H9 (cell line): ENCODE data around the gene CLPX. TPM values are rescaled to one million over a fixed set of nuclear protein-coding genes. Genes with fewer than 3 reads are reported as not detected.
A peak's percentile ranks its signal among the peaks of the same experiment; 100 is the strongest.

ENCODE experiments used
- DNase-seq: peaks from one replicate; pipeline ENCODE4 v3.0.0-alpha.2; 2017
- H2AFZ ChIP-seq: one replicate; pipeline ENCODE4 v1.6.1; 2013; ENCODE audit warnings: mild to moderate bottlenecking, low read length, control low read depth, moderate library complexity
- H2AK5ac ChIP-seq: 2 replicates; pipeline ENCODE4 v1.6.1; 2013; ENCODE audit warnings: low read length, control low read depth, mixed read lengths; ENCODE audit not compliant: insufficient read length
- H2BK120ac ChIP-seq: one replicate; pipeline ENCODE4 v1.6.1; 2013; ENCODE audit warnings: low read depth, mild to moderate bottlenecking, low read length, control low read depth, inconsistent platforms; ENCODE audit not compliant: poor library complexity, severe bottlenecking
- H2BK12ac ChIP-seq: 2 replicates; pipeline ENCODE4 v1.6.1; 2013; ENCODE audit warnings: low read length, control low read depth, mixed read lengths, low read depth; ENCODE audit not compliant: insufficient read length
- H2BK15ac ChIP-seq: 2 replicates; pipeline ENCODE4 v1.6.1; 2013; ENCODE audit warnings: low read depth, low read length, control low read depth
- H2BK20ac ChIP-seq: one replicate; pipeline ENCODE4 v1.6.1; 2013; ENCODE audit warnings: low read depth, mild to moderate bottlenecking, low read length, control low read depth, inconsistent platforms; ENCODE audit not compliant: poor library complexity, severe bottlenecking
- H2BK5ac ChIP-seq: 2 replicates; pipeline ENCODE4 v1.6.1; 2013; ENCODE audit warnings: low read length, control low read depth, mixed read lengths; ENCODE audit not compliant: insufficient read length
- H3K14ac ChIP-seq: 2 replicates; pipeline ENCODE4 v1.6.1; 2013; ENCODE audit warnings: low read length, control low read depth; ENCODE audit not compliant: insufficient read depth
- H3K18ac ChIP-seq: 2 replicates; pipeline ENCODE4 v1.6.1; 2013; ENCODE audit warnings: low read depth, mild to moderate bottlenecking, mixed read lengths, low read length, control low read depth; ENCODE audit not compliant: insufficient read length
- H3K23ac ChIP-seq: 2 replicates; pipeline ENCODE4 v1.6.1; 2013; ENCODE audit warnings: low read length, control low read depth, mixed read lengths, low read depth; ENCODE audit not compliant: insufficient read length
- H3K23me2 ChIP-seq: 2 replicates; pipeline ENCODE4 v1.6.1; 2013; ENCODE audit warnings: low read depth, mild to moderate bottlenecking, mixed read lengths, low read length, control low read depth; ENCODE audit not compliant: insufficient read length, poor library complexity, severe bottlenecking
- H3K27ac ChIP-seq: 2 replicates; pipeline ENCODE4 v1.5.1; 2013; ENCODE audit warnings: low read length, control low read depth, mixed read lengths, low read depth; ENCODE audit not compliant: insufficient read length
- H3K27me3 ChIP-seq: 2 replicates; pipeline ENCODE4 v1.6.1; 2013; ENCODE audit warnings: low read length, control low read depth, inconsistent platforms; ENCODE audit not compliant: insufficient read depth
- H3K4ac ChIP-seq: 2 replicates; pipeline ENCODE4 v1.6.1; 2013; ENCODE audit warnings: low read depth, mild to moderate bottlenecking, control low read depth, inconsistent platforms, low read length, moderate library complexity
- H3K4me1 ChIP-seq: 2 replicates; pipeline ENCODE4 v1.6.1; 2013; ENCODE audit warnings: low read length, control low read depth, inconsistent platforms; ENCODE audit not compliant: insufficient read depth
- H3K4me2 ChIP-seq: 2 replicates; pipeline ENCODE4 v1.6.1; 2013; ENCODE audit warnings: low read length, control low read depth, mixed read lengths; ENCODE audit not compliant: insufficient read length, insufficient read depth
- H3K56ac ChIP-seq: 2 replicates; pipeline ENCODE4 v1.6.1; 2013; ENCODE audit warnings: low read depth, mild to moderate bottlenecking, mixed read lengths, low read length, control low read depth; ENCODE audit not compliant: insufficient read length
- H3K79me1 ChIP-seq: 2 replicates; pipeline ENCODE4 v1.6.1; 2013; ENCODE audit warnings: low read depth, mild to moderate bottlenecking, moderate library complexity, low read length, control low read depth, inconsistent platforms; ENCODE audit not compliant: insufficient read depth, poor library complexity, severe bottlenecking
- H3K79me2 ChIP-seq: 2 replicates; pipeline ENCODE4 v1.6.1; 2013; ENCODE audit warnings: low read length, control low read depth, inconsistent platforms; ENCODE audit not compliant: insufficient read depth
- H3K9ac ChIP-seq: 2 replicates; pipeline ENCODE4 v1.6.1; 2013; ENCODE audit warnings: low read length, control low read depth, mixed read lengths; ENCODE audit not compliant: insufficient read length; ENCODE audit errors: extremely low read depth
- H3K9me3 ChIP-seq: one replicate; pipeline ENCODE4 v1.6.1; 2013; ENCODE audit warnings: low read depth, low read length, inconsistent platforms; ENCODE audit not compliant: control insufficient read depth
- H3T11ph ChIP-seq: one replicate; pipeline ENCODE4 v1.6.1; 2013; ENCODE audit warnings: mild to moderate bottlenecking, low read length, control low read depth, inconsistent platforms
- H4K20me1 ChIP-seq: one replicate; pipeline ENCODE4 v1.6.1; 2013; ENCODE audit not compliant: control insufficient read depth, insufficient read length, insufficient read depth
- H4K5ac ChIP-seq: 2 replicates; pipeline ENCODE4 v1.6.1; 2013; ENCODE audit warnings: low read depth, mild to moderate bottlenecking, mixed read lengths, low read length, control low read depth; ENCODE audit not compliant: insufficient read length
- H4K8ac ChIP-seq: replicated peaks from 2 replicates; pipeline ENCODE4 v1.6.1; 2013; ENCODE audit warnings: low read length, control low read depth, mixed read lengths, low read depth; ENCODE audit not compliant: insufficient read length
- H4K91ac ChIP-seq: 2 replicates; pipeline ENCODE4 v1.6.1; 2013; ENCODE audit warnings: low read depth, mild to moderate bottlenecking, moderate library complexity, mixed read lengths, low read length, control low read depth; ENCODE audit not compliant: insufficient read length
- H3K27ac Mint-ChIP-seq, 3 experiments: 2 replicates in 2 of 3; 3 replicates in 1 of 3; pipeline ENCODE4 v1.8.0; 2020 to 2021; ENCODE audit warnings: mixed read lengths in 3 of 3, mild to moderate bottlenecking in 1 of 3, moderate library complexity in 1 of 3
- H3K27me3 Mint-ChIP-seq: 2 replicates; pipeline ENCODE4 v1.8.0; 2021; ENCODE audit warnings: low read depth, mild to moderate bottlenecking, moderate library complexity, mixed read lengths
- H3K36me3 Mint-ChIP-seq, 3 experiments: 2 replicates in 2 of 3; 3 replicates in 1 of 3; pipeline ENCODE4 v1.8.0; 2020 to 2021; ENCODE audit warnings: low read depth in 3 of 3, mixed read lengths in 3 of 3; ENCODE audit not compliant: insufficient read depth in 1 of 3
- H3K4me1 Mint-ChIP-seq, 2 experiments: 2 replicates each; pipeline ENCODE4 v1.8.0; 2020; ENCODE audit warnings: mixed read lengths in 2 of 2
- H3K4me3 Mint-ChIP-seq, 2 experiments: 2 replicates in 1 of 2; 3 replicates in 1 of 2; pipeline ENCODE4 v1.8.0; 2020 to 2021; ENCODE audit warnings: mild to moderate bottlenecking in 2 of 2, mixed read lengths in 2 of 2, moderate library complexity in 1 of 2
- H3K9me3 Mint-ChIP-seq, 2 experiments: 2 replicates in 1 of 2; 3 replicates in 1 of 2; pipeline ENCODE4 v1.8.0; 2020; ENCODE audit warnings: mild to moderate bottlenecking in 2 of 2, mixed read lengths in 2 of 2, moderate library complexity in 1 of 2
- CTCF ChIP-seq: fragments of 200-600 bp; sonication (generic); conservative IDR thresholded peaks from 3 replicates; pipeline ENCODE4 v1.8.0; 2021; ENCODE audit warnings: antibody characterized with exemption, mild to moderate bottlenecking
- WGBS: extraction: QIAGEN DNeasy Blood & Tissue Kit; methylation state at CpG from one replicate; pipeline ENCODE4 v1.1.7; 2013; ENCODE audit warnings: missing lambda C conversion rate, low lambda C conversion rate, mixed read lengths; ENCODE audit not compliant: insufficient read length; ENCODE audit errors: extremely low coverage; 5-methylcytosine and 5-hydroxymethylcytosine counted together
- total RNA-seq: library from RNA; stranded (reverse); gene quantifications from 2 replicates; pipeline ENCODE4 v1.2.1, GENCODE V29; 2021

Gene CLPX
- total RNA-seq, 1 experiment from 2014 or later = 55.8 TPM

DNA sequence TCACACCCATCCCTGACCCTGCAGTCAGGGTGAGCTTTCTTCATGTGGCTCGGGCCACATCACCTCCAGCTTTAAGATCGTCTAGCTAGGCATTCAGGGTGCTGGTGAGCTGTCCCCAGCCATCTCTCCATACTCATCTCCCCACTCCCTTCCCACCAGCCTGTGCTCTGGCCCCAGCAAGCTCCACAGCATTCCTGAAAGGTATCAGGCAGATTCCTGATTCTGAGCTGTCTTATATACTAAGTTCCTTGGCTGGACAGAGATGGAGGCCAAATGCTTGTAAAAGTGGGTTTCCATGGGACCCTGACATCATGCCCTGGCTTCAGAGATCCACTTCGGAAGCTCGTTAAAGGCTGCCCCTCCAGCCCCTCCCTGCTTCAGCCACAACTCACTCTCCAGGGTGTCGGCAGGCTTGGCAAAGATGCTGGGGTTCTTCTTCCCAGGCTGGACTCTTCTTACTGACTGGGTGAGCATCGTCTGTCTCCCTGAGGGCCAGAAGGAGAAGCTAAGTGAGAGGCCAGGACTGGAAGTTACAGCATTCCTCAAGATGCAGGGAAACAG, 22.2 kb upstream of the CLPX start:
- H3K4me1 Mint-ChIP-seq = peaks cover 12 to 24% of the 10 kb centered on the region in 2 experiments
- no peak overlapping the region for H3K4me3 Mint-ChIP-seq
- WGBS = no CpG with 5 or more reads among the region's 6 CpGs
- no peak overlapping the region for H3T11ph ChIP-seq
- no peak overlapping the region for H3K4ac ChIP-seq
- no peak overlapping the region for H3K9ac ChIP-seq
- H2AFZ ChIP-seq = no peak overlapping the region
- H3K18ac ChIP-seq = no peak overlapping the region
- no peak overlapping the region for H4K8ac ChIP-seq
- H3K36me3 Mint-ChIP-seq = no peaks in the 10 kb centered on the region
- no peak overlapping the region; the same call in 1 of the 2 replicates for H3K14ac ChIP-seq
- no peaks in the 10 kb centered on the region for H3K79me2 ChIP-seq
- no peaks in the 10 kb centered on the region for H3K23me2 ChIP-seq
- no peaks in the 10 kb centered on the region for H3K4me1 ChIP-seq
- H2BK20ac ChIP-seq = no peak overlapping the region
- no peak overlapping the region for H3K56ac ChIP-seq
- no peak overlapping the region for H2BK120ac ChIP-seq
- no peak overlapping the region for H3K4me2 ChIP-seq
- H3K9me3 Mint-ChIP-seq = no peaks in the 10 kb centered on the region
- H4K20me1 ChIP-seq = no peaks in the 10 kb centered on the region
- H3K27me3 ChIP-seq = no peaks in the 10 kb centered on the region
- H3K27me3 Mint-ChIP-seq = peaks cover 2% of the 10 kb centered on the region; the same call in 1 of the 2 replicates
- H4K5ac ChIP-seq = no peak overlapping the region
- no peak overlapping the region for H3K27ac ChIP-seq
- H3K9me3 ChIP-seq = no peaks in the 10 kb centered on the region
- no peak for DNase-seq
- no peak overlapping the region for H2BK5ac ChIP-seq
- H3K23ac ChIP-seq = no peak overlapping the region
- H2BK15ac ChIP-seq = no peak overlapping the region
- peak overlapping the region in 1 of 3 experiments; percentile 15; a peak in 1 of 7 replicates for H3K27ac Mint-ChIP-seq
- no peak for TF ChIP-seq CTCF
- H4K91ac ChIP-seq = no peak overlapping the region
- H2AK5ac ChIP-seq = no peak overlapping the region
- no peaks in the 10 kb centered on the region for H3K79me1 ChIP-seq
- no peak overlapping the region for H2BK12ac ChIP-seq
